Mammary epithelial cell (primary cell): ENCODE data around the gene SCGB1A1.

Source experiments
- CTCF ChIP-seq, 2 donors: IDR thresholded peaks in 1 of 2; conservative IDR thresholded peaks in 1 of 2; 2 replicates each; pipeline ENCODE4 v1.5.1; 2011 to 2012; ENCODE audit warnings: inconsistent platforms in 2 of 2, low read length in 2 of 2, mild to moderate bottlenecking in 2 of 2, control low read depth in 1 of 2, low read depth in 1 of 2; ENCODE audit not compliant: insufficient read depth in 1 of 2; ENCODE audit errors: extremely low read depth in 1 of 2
- EZH2 ChIP-seq: IDR thresholded peaks from 2 replicates; pipeline ENCODE4 v1.6.1; 2012; ENCODE audit warnings: low read length, inconsistent platforms, borderline replicate concordance

GRCh38 chr11:62410972-62411371, 7.9 kb upstream of the SCGB1A1 start:
- TF ChIP-seq CTCF (conservative IDR thresholded peaks at IDR 0.05 in 1 of 2, IDR thresholded peaks at IDR 0.05 in 1 of 2; ENCODE audit: extremely low read depth in 1 of 2, insufficient read depth in 1 of 2, low read depth in 1 of 2, low read length in 2 of 2) = no peak
- no peak for TF ChIP-seq EZH2
